Vagina (tissue), 2 donors: ENCODE results near the gene MIAT.

Experiments used
- CTCF ChIP-seq, 3 experiments: fragments of 450-650 bp in 2 of 3; fragments of 200-600 bp in 1 of 3; sonication (generic) in 1 of 3; IDR thresholded peaks; one replicate each; pipeline ENCODE4 v1.5.1; 2017 to 2019; ENCODE audit warnings: antibody characterized with exemption in 3 of 3, mild to moderate bottlenecking in 2 of 3, moderate library complexity in 2 of 3
- POLR2A ChIP-seq, 2 donors: fragments of 450-650 bp; IDR thresholded peaks; one replicate each; pipeline ENCODE4 v1.6.1; 2017; ENCODE audit warnings: antibody characterized with exemption in 2 of 2, mild to moderate bottlenecking in 2 of 2, moderate library complexity in 2 of 2

- TF ChIP-seq CTCF (IDR thresholded peaks at IDR 0.05) (no peak), POLR2A (IDR thresholded peaks at IDR 0.05) (no peak)
Observed at GRCh38 chr22:26621663-26622062, 35.7 kb upstream of the MIAT start, which contains the start of gene CRYBA4.
